Body of pancreas (tissue), 4 donors: Measurements from ENCODE around the gene ACVR2B. TPM values are rescaled to one million over a fixed set of nuclear protein-coding genes. Genes with fewer than 3 reads are reported as not detected.

Experiments
- ATAC-seq: fragments of 150-250 bp; one replicate; pipeline ENCODE4 v1.9.1; 2016
- DNase-seq, 4 donors: peaks; one replicate each; pipeline ENCODE4 v3.0.0-alpha.2; 2019
- H3K27ac ChIP-seq, 4 donors: fragments of 200-600 bp; sonication (generic); 1 replicate in 3 of 4; 2 replicates in 1 of 4; pipeline versions ENCODE4 v1.5.1 to v1.6.1; 2016 to 2019; ENCODE audit warnings: mild to moderate bottlenecking in 1 of 4, mixed read lengths in 1 of 4, moderate library complexity in 1 of 4
- H3K27me3 ChIP-seq, 2 donors: fragments of 200-600 bp; sonication (generic); one replicate each; pipeline ENCODE4 v1.6.0; 2016; ENCODE audit warnings: mild to moderate bottlenecking in 1 of 2
- H3K36me3 ChIP-seq, 2 donors: fragments of 200-600 bp; sonication (generic); replicated peaks in 1 of 2; 2 replicates each; pipeline ENCODE4 v1.5.1; 2016; ENCODE audit warnings: low read depth in 2 of 2; ENCODE audit not compliant: insufficient read depth in 1 of 2
- H3K4me1 ChIP-seq: fragments of 200-600 bp; sonication (generic); one replicate; pipeline ENCODE4 v1.6.0; 2016
- H3K4me3 ChIP-seq, 2 donors: fragments of 200-600 bp; sonication (generic); 1 replicate in 1 of 2; 2 replicates in 1 of 2; pipeline ENCODE4 v1.5.1; 2016 to 2019
- H3K9me3 ChIP-seq, 3 donors: fragments of 200-600 bp; sonication (generic); 1 replicate in 2 of 3; 2 replicates in 1 of 3; pipeline ENCODE4 v1.5.1; 2016
- POLR2A ChIP-seq, 3 donors: fragments of 450-650 bp; IDR thresholded peaks; one replicate each; pipeline ENCODE4 v1.6.1; 2016; ENCODE audit warnings: antibody characterized with exemption in 3 of 3, mild to moderate bottlenecking in 2 of 3
- WGBS, 2 donors: methylation state at CpG; one replicate each; pipeline ENCODE4 v1.1.5; 2017; 5-methylcytosine and 5-hydroxymethylcytosine counted together
- intact Hi-C: fragments of 100-400 bp; cut with DNase I; formaldehyde crosslinking; loops from one replicate; pipeline ENCODE4 v1.15.1; 2023
- total RNA-seq, 2 donors: library from RNA; depleted of rRNA; stranded (reverse); fragments of >200 nt; gene quantifications; one replicate each; pipeline ENCODE4 v1.1.0, GENCODE V29; 2016
- TF ChIP-seq, protein P1 (sequence below), 7 experiments: fragments of 450-650 bp in 4 of 7; fragments of 200-600 bp in 3 of 7; sonication (generic) in 3 of 7; IDR thresholded peaks; one replicate each; pipeline ENCODE4 v1.5.1; 2016 to 2019; ENCODE audit warnings: antibody characterized with exemption in 7 of 7

Gene ACVR2B
- total RNA-seq, 2 donors from 2014 or later: 7.3 to 18.1 TPM

- Histone ChIP-seq H3K4me3 (no peak overlapping the region), H3K9me3 (no peaks in the 10 kb centered on the region), H3K27ac (no peak overlapping the region), H3K36me3 (peaks cover 0 to 2% of the 10 kb centered on the region in 2 donors), H3K27me3 (no peaks in the 10 kb centered on the region), H3K4me1 (no peaks in the 10 kb centered on the region)
- no peak for TF ChIP-seq POLR2A (IDR thresholded peaks at IDR 0.05)
- no peak for ATAC-seq
- intact Hi-C loops: no loop called here
- DNase-seq: no peak
- 72 to 84% methylated on average over 1 of the region's 1 CpG for WGBS, 2 donors
These were observed 65.3 kb downstream of the ACVR2B start for GRCh38 chr3:38519000-38519399.

DNA sequence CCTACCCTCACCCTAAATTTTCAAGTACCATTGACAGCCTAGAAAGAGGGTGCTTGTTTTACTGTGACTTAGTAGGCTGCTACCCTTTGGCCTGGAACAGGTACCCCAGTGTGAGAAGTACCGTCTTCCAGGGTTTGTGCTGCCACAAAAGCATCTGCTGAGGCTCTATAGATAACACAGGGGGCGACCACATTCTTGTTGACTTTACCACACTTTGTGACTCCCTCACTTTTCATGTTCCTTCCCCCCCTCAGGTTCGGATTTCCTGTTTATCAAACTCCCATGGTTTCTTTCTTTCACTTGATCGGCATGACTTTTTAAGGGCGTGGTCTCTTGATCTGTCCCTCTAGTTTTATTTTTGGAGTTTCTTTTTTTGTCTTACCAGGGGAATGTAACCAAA lies 66.0 kb downstream of the ACVR2B start:
- TF ChIP-seq POLR2A (IDR thresholded peaks at IDR 0.05): no peak
- TF ChIP-seq, protein P1, sequence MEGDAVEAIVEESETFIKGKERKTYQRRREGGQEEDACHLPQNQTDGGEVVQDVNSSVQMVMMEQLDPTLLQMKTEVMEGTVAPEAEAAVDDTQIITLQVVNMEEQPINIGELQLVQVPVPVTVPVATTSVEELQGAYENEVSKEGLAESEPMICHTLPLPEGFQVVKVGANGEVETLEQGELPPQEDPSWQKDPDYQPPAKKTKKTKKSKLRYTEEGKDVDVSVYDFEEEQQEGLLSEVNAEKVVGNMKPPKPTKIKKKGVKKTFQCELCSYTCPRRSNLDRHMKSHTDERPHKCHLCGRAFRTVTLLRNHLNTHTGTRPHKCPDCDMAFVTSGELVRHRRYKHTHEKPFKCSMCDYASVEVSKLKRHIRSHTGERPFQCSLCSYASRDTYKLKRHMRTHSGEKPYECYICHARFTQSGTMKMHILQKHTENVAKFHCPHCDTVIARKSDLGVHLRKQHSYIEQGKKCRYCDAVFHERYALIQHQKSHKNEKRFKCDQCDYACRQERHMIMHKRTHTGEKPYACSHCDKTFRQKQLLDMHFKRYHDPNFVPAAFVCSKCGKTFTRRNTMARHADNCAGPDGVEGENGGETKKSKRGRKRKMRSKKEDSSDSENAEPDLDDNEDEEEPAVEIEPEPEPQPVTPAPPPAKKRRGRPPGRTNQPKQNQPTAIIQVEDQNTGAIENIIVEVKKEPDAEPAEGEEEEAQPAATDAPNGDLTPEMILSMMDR (IDR thresholded peaks at IDR 0.05): no peak
- intact Hi-C loops: loop anchor here (10.0 kb wide), 1 partner anchor 135 kb away; no protein-coding TSS in a partner anchor
- ATAC-seq (no peak), DNase-seq (no peak)
- Histone ChIP-seq H3K27me3 (no peaks in the 10 kb centered on the region), H3K4me3 (no peak overlapping the region), H3K4me1 (no peaks in the 10 kb centered on the region), H3K27ac (no peak overlapping the region), H3K36me3 (peaks cover 0 to 6% of the 10 kb centered on the region in 2 donors), H3K9me3 (no peaks in the 10 kb centered on the region)
- 57 to 59% methylated on average over 5 of the region's 5 CpGs for WGBS, 2 donors

- ATAC-seq: peak; percentile 69
- Histone ChIP-seq H3K4me1 (no peaks in the 10 kb centered on the region), H3K9me3 (no peaks in the 10 kb centered on the region), H3K4me3 (no peak overlapping the region), H3K27ac (no peak overlapping the region), H3K36me3 (peaks cover 0 to 6% of the 10 kb centered on the region in 2 donors), H3K27me3 (no peaks in the 10 kb centered on the region)
- TF ChIP-seq, protein P1 (IDR thresholded peaks at IDR 0.05): peak; percentile 78 to 86 (median 84)
- TF ChIP-seq POLR2A (IDR thresholded peaks at IDR 0.05): no peak
- DNase-seq: peak; percentile 71 to 77 (median 72)
- 1 to 2% methylated on average over 5 of the region's 5 CpGs for WGBS, 2 donors
- intact Hi-C loops: loop anchor here (10.0 kb wide), 1 partner anchor 133 kb away; no protein-coding TSS in a partner anchor
These were observed 67.8 kb downstream of the ACVR2B start for GRCh38 chr3:38521391-38521987.

GRCh38 chr3:38522002-38522401 lies 68.3 kb downstream of the ACVR2B start:
- Histone ChIP-seq H3K27me3 (no peaks in the 10 kb centered on the region), H3K9me3 (no peaks in the 10 kb centered on the region), H3K36me3 (peaks cover 0 to 6% of the 10 kb centered on the region in 2 donors), H3K27ac (no peak overlapping the region), H3K4me1 (no peaks in the 10 kb centered on the region), H3K4me3 (no peak overlapping the region)
- WGBS, 2 donors: 87 to 89% methylated on average over 6 of the region's 6 CpGs
- ATAC-seq (no peak), DNase-seq (no peak)
- intact Hi-C loops: loop anchor here (10.0 kb wide), 1 partner anchor 133 kb away; no protein-coding TSS in a partner anchor
- TF ChIP-seq POLR2A (IDR thresholded peaks at IDR 0.05): no peak
- TF ChIP-seq, protein P1 (IDR thresholded peaks at IDR 0.05): no peak

GRCh38 chr3:38524141-38524739 lies 70.5 kb downstream of the ACVR2B start:
- Histone ChIP-seq H3K4me3 (no peak overlapping the region), H3K27ac (no peak overlapping the region), H3K4me1 (no peaks in the 10 kb centered on the region), H3K36me3 (peaks cover 0 to 6% of the 10 kb centered on the region in 2 donors), H3K27me3 (no peaks in the 10 kb centered on the region), H3K9me3 (no peaks in the 10 kb centered on the region)
- TF ChIP-seq, protein P1 (IDR thresholded peaks at IDR 0.05): no peak
- TF ChIP-seq POLR2A (IDR thresholded peaks at IDR 0.05): no peak
- no peak for ATAC-seq
- intact Hi-C loops: loop anchor here (10.0 kb wide), 1 partner anchor 131 kb away; no protein-coding TSS in a partner anchor
- WGBS, 2 donors: 93 to 96% methylated on average over 5 of the region's 5 CpGs
- no peak for DNase-seq
